ENCODE data around the gene PCDHGA9. TPM values are rescaled to one million over a fixed set of nuclear protein-coding genes. Genes with fewer than 3 reads are reported as not detected.

PCDHGA9 gene
- total RNA-seq, 1 donor from 2014 or later: 0.73 TPM

GRCh38 chr5:141369994-141370848 is 32.4 kb upstream of the PCDHGA9 start, which contains the start of gene PCDHGB3:
Gene PCDHGB3 (plus strand): TSS chr5:141370242. CDS start chr5:141370395, 153 bp downstream.
- no peak within 1 kb of the TSS for H3K27ac Mint-ChIP-seq (ENCODE audit: unreplicated experiment)
- FAIRE-seq (peak; percentile 13), DNase-seq (ENCODE audit: low read depth) (peak; percentile 39)
- H3K4me3 Mint-ChIP-seq (ENCODE audit: unreplicated experiment): no peak within 1 kb of the TSS
- peak within 1 kb of the TSS; percentile 51 for H3K4me3 ChIP-seq (ENCODE audit: insufficient read depth, low read depth, low read length)
- TF ChIP-seq EZH2 (IDR thresholded peaks at IDR 0.05; ENCODE audit: insufficient read depth, low read length): no peak
- peak; percentile 38 for TF ChIP-seq CTCF (IDR thresholded peaks at IDR 0.05; ENCODE audit: insufficient read depth, low read depth, low read length)
- H3K27ac ChIP-seq (ENCODE audit: low read depth, low read length): no peak within 1 kb of the TSS
- peaks cover 5% of the 10 kb centered on the region for H3K36me3 Mint-ChIP-seq (ENCODE audit: low read depth, unreplicated experiment)
- no peaks in the 10 kb centered on the region for H4K20me1 ChIP-seq (ENCODE audit: insufficient read depth, low read length)
- H3K36me3 ChIP-seq (ENCODE audit: insufficient read depth, low read length): no peaks in the 10 kb centered on the region
- no peaks in the 10 kb centered on the region for H3K79me2 ChIP-seq (ENCODE audit: insufficient read depth, low read length)
- no peaks in the 10 kb centered on the region for H3K4me1 ChIP-seq (ENCODE audit: insufficient read depth, low read length)
- peak within 1 kb of the TSS; percentile 62 for H3K9ac ChIP-seq (ENCODE audit: low read length)
- H3K9me3 ChIP-seq (ENCODE audit: insufficient read depth, low read depth, low read length): peaks cover 56% of the 10 kb centered on the region
- H3K9me3 Mint-ChIP-seq (ENCODE audit: unreplicated experiment): peaks cover 27% of the 10 kb centered on the region
- no peaks in the 10 kb centered on the region for H3K4me1 Mint-ChIP-seq (ENCODE audit: low read depth, unreplicated experiment)
- peaks cover 2% of the 10 kb centered on the region for H3K27me3 ChIP-seq (ENCODE audit: insufficient read depth, low read length)
- H3K27me3 Mint-ChIP-seq (ENCODE audit: low read depth, unreplicated experiment): no peaks in the 10 kb centered on the region
- H3K4me2 ChIP-seq (ENCODE audit: low read length): peak within 1 kb of the TSS; percentile 81
- peak within 1 kb of the TSS; percentile 63 for H2AFZ ChIP-seq (ENCODE audit: low read depth, low read length)

- no peak for FAIRE-seq
- Histone ChIP-seq H3K4me2 (ENCODE audit: low read length) (no peak overlapping the region), H3K4me1 (ENCODE audit: insufficient read depth, low read length) (no peaks in the 10 kb centered on the region), H3K4me3 (ENCODE audit: insufficient read depth, low read depth, low read length) (no peak overlapping the region), H3K27ac (ENCODE audit: low read depth, low read length) (no peak overlapping the region), H4K20me1 (ENCODE audit: insufficient read depth, low read length) (no peaks in the 10 kb centered on the region), H3K79me2 (ENCODE audit: insufficient read depth, low read length) (no peaks in the 10 kb centered on the region), H3K36me3 (ENCODE audit: insufficient read depth, low read length) (no peaks in the 10 kb centered on the region), H3K27me3 (ENCODE audit: insufficient read depth, low read length) (no peaks in the 10 kb centered on the region), H2AFZ (ENCODE audit: low read depth, low read length) (no peak overlapping the region), H3K9me3 (ENCODE audit: insufficient read depth, low read depth, low read length) (peaks cover 50% of the 10 kb centered on the region), H3K9ac (ENCODE audit: low read length) (no peak overlapping the region)
- no peak overlapping the region for H3K4me3 Mint-ChIP-seq (ENCODE audit: unreplicated experiment)
- H3K36me3 Mint-ChIP-seq (ENCODE audit: low read depth, unreplicated experiment): peaks cover 7% of the 10 kb centered on the region
- H3K9me3 Mint-ChIP-seq (ENCODE audit: unreplicated experiment): peaks cover 25% of the 10 kb centered on the region
- no peak for DNase-seq (ENCODE audit: low read depth)
- no peaks in the 10 kb centered on the region for H3K4me1 Mint-ChIP-seq (ENCODE audit: low read depth, unreplicated experiment)
- H3K27me3 Mint-ChIP-seq (ENCODE audit: low read depth, unreplicated experiment): no peaks in the 10 kb centered on the region
- TF ChIP-seq CTCF (IDR thresholded peaks at IDR 0.05; ENCODE audit: insufficient read depth, low read depth, low read length): no peak
- TF ChIP-seq EZH2 (IDR thresholded peaks at IDR 0.05; ENCODE audit: insufficient read depth, low read length): no peak
- H3K27ac Mint-ChIP-seq (ENCODE audit: unreplicated experiment): no peak overlapping the region
These were observed 30.8 kb upstream of the PCDHGA9 start for GRCh38 chr5:141371572-141372475.

Data from astrocyte (in vitro differentiated cells and primary cell).